GM18502 (cell line): ENCODE data around the gene FGF11.
"Not testable (repeated sequence)": the region's sequence is repeated elsewhere in the genome, so short reads cannot be mapped to it uniquely, and the experiment has no call there.

Experiments
- ATAC-seq: cut with Tn5 transposase; IDR thresholded peaks from one replicate; pipeline ENCODE4 v1.9.1; 2021; ENCODE audit warnings: mild to moderate bottlenecking; ENCODE audit not compliant: unreplicated experiment, poor library complexity

Gene FGF11

GRCh38 chr17:7476951-7477350, 37.6 kb downstream of the FGF11 start:
- no peak for ATAC-seq

GRCh38 chr17:7477392-7478275, 38.3 kb downstream of the FGF11 start:
- no peak for ATAC-seq

GRCh38 chr17:7478276-7479212, 39.2 kb downstream of the FGF11 start:
- no peak for ATAC-seq

- no peak for ATAC-seq
These were observed 40.1 kb downstream of the FGF11 start, which contains the start of gene ZBTB4 for GRCh38 chr17:7479213-7480088. ZBTB4 (minus strand) TSS chr17:7479631; CDS start chr17:7466801, 12,830 bp downstream.

- no peak for ATAC-seq
These were observed 40.7 kb downstream of the FGF11 start for GRCh38 chr17:7480089-7480384.

- not testable (repeated sequence) for ATAC-seq
These were observed 42.0 kb downstream of the FGF11 start, which contains the start of gene SLC35G6 for GRCh38 chr17:7481275-7481674. SLC35G6 (plus strand) TSS chr17:7481446; CDS start chr17:7481517, 71 bp downstream.

- not testable (repeated sequence) for ATAC-seq
These were observed 42.8 kb downstream of the FGF11 start for GRCh38 chr17:7481842-7482741.

GRCh38 chr17:7482742-7483088, 43.4 kb downstream of the FGF11 start:
- ATAC-seq: not testable (repeated sequence)

GRCh38 chr17:7483255-7484066, 44.1 kb downstream of the FGF11 start:
- peak; percentile 36 for ATAC-seq

GRCh38 chr17:7484067-7484918, 45.0 kb downstream of the FGF11 start, which contains the start of gene POLR2A:
POLR2A (plus strand) TSS chr17:7484366.
- peak; percentile 60 for ATAC-seq

GRCh38 chr17:7484919-7485377, 45.6 kb downstream of the FGF11 start:
- no peak for ATAC-seq

GRCh38 chr17:7486181-7486580, 46.9 kb downstream of the FGF11 start:
- no peak for ATAC-seq

- ATAC-seq: no peak
These were observed 50.8 kb downstream of the FGF11 start for GRCh38 chr17:7490144-7490543.

GRCh38 chr17:7491583-7491982, 52.3 kb downstream of the FGF11 start:
- no peak for ATAC-seq

- ATAC-seq: no peak
These were observed 54.6 kb downstream of the FGF11 start for GRCh38 chr17:7493941-7494340.
